Glutamatergic neuron (in vitro differentiated cells): ENCODE data around the gene CLASP2. TPM values are rescaled to one million over a fixed set of nuclear protein-coding genes. Genes with fewer than 3 reads are reported as not detected.

Source experiments
- DNase-seq: peaks from one replicate; pipeline ENCODE4 v3.0.0; 2022
- H3K27ac Mint-ChIP-seq: one replicate; pipeline ENCODE4 v1.8.0; 2020; ENCODE audit warnings: mild to moderate bottlenecking, mixed read lengths, inconsistent platforms; ENCODE audit not compliant: unreplicated experiment
- H3K27me3 Mint-ChIP-seq: one replicate; pipeline ENCODE4 v1.8.0; 2020; ENCODE audit warnings: mild to moderate bottlenecking, moderate library complexity, mixed read lengths, inconsistent platforms; ENCODE audit not compliant: unreplicated experiment
- H3K36me3 Mint-ChIP-seq: one replicate; pipeline ENCODE4 v1.8.0; 2020; ENCODE audit warnings: mild to moderate bottlenecking, mixed read lengths, inconsistent platforms; ENCODE audit not compliant: unreplicated experiment
- H3K4me1 Mint-ChIP-seq: one replicate; pipeline ENCODE4 v1.8.0; 2020; ENCODE audit warnings: mild to moderate bottlenecking, low read depth, mixed read lengths, inconsistent platforms; ENCODE audit not compliant: unreplicated experiment
- H3K4me3 Mint-ChIP-seq: one replicate; pipeline ENCODE4 v1.8.0; 2020; ENCODE audit warnings: mild to moderate bottlenecking, mixed read lengths, inconsistent platforms; ENCODE audit not compliant: unreplicated experiment
- H3K9me3 Mint-ChIP-seq: one replicate; pipeline ENCODE4 v1.8.0; 2020; ENCODE audit warnings: mild to moderate bottlenecking, moderate library complexity, mixed read lengths, inconsistent platforms; ENCODE audit not compliant: unreplicated experiment
- CTCF ChIP-seq: fragments of 200-600 bp; sonication (generic); IDR thresholded peaks from one replicate; pipeline ENCODE4 v1.5.0; 2021; ENCODE audit not compliant: partially characterized antibody, unreplicated experiment
- total RNA-seq: library from RNA; stranded (reverse); fragmentation: NEBNext Ultra II Directional; extraction: Animal tissue kit (Norgen Biotek cat#: 25700); gene quantifications from one replicate; pipeline ENCODE4 v1.2.1, GENCODE V29; 2021; ENCODE audit not compliant: unreplicated experiment

The CLASP2 gene
- total RNA-seq, 1 donor from 2014 or later, result 384 TPM

DNA sequence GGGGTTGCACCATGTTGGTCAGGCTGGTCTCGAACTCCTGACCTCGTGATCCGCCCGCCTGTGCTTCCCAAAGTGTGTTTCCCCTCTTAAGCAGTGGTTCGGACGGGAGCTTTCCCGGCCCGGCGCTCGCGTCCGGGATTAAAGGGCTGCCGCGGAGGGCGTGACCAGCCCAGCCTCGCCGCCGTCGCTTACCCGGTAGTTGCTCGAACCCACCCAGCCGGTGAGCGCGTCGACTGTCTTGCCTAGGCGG is 513 bp downstream of the CLASP2 start:
- DNase-seq, result peak; percentile 73
- TF ChIP-seq CTCF, result no peak
- Mint-ChIP-seq H3K9me3 (peaks cover 4% of the 10 kb centered on the region), H3K4me1 (peaks cover 3% of the 10 kb centered on the region), H3K27ac (no peak overlapping the region), H3K36me3 (no peaks in the 10 kb centered on the region), H3K4me3 (peak overlapping the region; percentile 80), H3K27me3 (no peaks in the 10 kb centered on the region)

DNA sequence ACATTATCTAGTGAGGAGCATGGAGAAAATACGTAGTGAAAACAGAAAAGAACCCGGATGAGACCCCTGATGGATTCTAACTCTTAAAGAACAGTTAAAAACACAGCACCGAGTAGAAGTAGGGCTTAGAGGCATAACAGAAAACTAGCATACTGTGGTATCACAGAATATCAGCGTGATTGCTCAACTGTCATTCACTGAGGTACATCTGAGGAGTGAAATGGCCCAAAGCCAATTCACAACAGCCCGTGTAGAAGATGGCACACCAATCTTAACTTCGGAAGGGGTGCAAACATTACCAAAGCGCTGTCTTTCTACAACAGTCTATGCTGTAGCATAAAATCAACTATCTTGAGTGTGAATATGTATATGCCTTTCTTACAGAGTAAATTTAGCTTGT is 1.8 kb downstream of the CLASP2 start:
- Mint-ChIP-seq H3K27me3 (no peaks in the 10 kb centered on the region), H3K4me3 (peak overlapping the region; percentile 80), H3K9me3 (peaks cover 4% of the 10 kb centered on the region), H3K36me3 (no peaks in the 10 kb centered on the region), H3K27ac (no peak overlapping the region), H3K4me1 (peaks cover 3% of the 10 kb centered on the region)
- DNase-seq, result no peak
- no peak for TF ChIP-seq CTCF

GRCh38 chr3:33711100-33711499 is 7.0 kb downstream of the CLASP2 start:
- H3K27me3 Mint-ChIP-seq, result no peaks in the 10 kb centered on the region
- no peaks in the 10 kb centered on the region for H3K9me3 Mint-ChIP-seq
- no peaks in the 10 kb centered on the region for H3K4me1 Mint-ChIP-seq
- no peak overlapping the region for H3K27ac Mint-ChIP-seq
- no peak for TF ChIP-seq CTCF
- DNase-seq, result no peak
- H3K36me3 Mint-ChIP-seq, result no peaks in the 10 kb centered on the region
- H3K4me3 Mint-ChIP-seq, result no peak overlapping the region

DNA sequence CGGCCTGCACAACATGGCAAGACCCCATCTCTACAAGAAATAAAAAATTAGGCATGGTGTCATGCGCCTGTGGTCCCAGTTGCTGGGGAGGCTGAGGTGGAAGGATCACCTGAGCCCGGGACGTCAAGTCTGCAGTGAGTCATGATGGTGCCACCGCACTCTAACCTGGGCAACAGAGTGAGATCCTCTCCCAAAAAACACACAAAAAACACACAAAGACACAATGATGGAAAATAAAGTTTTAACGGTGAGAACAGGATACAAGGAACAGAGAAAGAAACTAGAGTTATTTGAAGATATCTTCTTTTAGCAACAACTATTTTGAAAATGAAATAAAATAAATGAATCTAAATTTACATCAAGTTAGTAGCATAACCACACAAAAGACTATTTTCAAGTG is 12.0 kb downstream of the CLASP2 start:
- Mint-ChIP-seq H3K9me3 (peaks cover 3% of the 10 kb centered on the region), H3K27ac (no peak overlapping the region), H3K36me3 (peaks cover 25% of the 10 kb centered on the region), H3K4me3 (no peak overlapping the region), H3K27me3 (no peaks in the 10 kb centered on the region), H3K4me1 (no peaks in the 10 kb centered on the region)
- no peak for DNase-seq
- no peak for TF ChIP-seq CTCF

- Mint-ChIP-seq H3K27ac (no peak overlapping the region), H3K27me3 (no peaks in the 10 kb centered on the region), H3K4me3 (no peak overlapping the region), H3K4me1 (no peaks in the 10 kb centered on the region), H3K9me3 (peaks cover 3% of the 10 kb centered on the region), H3K36me3 (peaks cover 30% of the 10 kb centered on the region)
- no peak for DNase-seq
- no peak for TF ChIP-seq CTCF
Measured at GRCh38 chr3:33704891-33705290, 13.2 kb downstream of the CLASP2 start.
